IMR-90 (cell line): Measurements from ENCODE around the gene SCN4A.
A peak's percentile ranks its signal among the peaks of the same experiment; 100 is the strongest.

Experiments used
- FOS ChIP-seq: fragments of 150-350 bp; IDR thresholded peaks from 2 replicates; pipeline ENCODE4 v1.6.1; 2016; ENCODE audit warnings: low read depth, low read length
- MAFK ChIP-seq: IDR thresholded peaks from 2 replicates; pipeline ENCODE4 v1.6.1; 2012; ENCODE audit warnings: low read depth, low read length, improper control_type of control experiment
- RFX5 ChIP-seq: IDR thresholded peaks from 2 replicates; pipeline ENCODE4 v1.8.0; 2012; ENCODE audit warnings: low read depth, mild to moderate bottlenecking, low read length, moderate library complexity
- TF ChIP-seq, protein P1 (sequence below): conservative IDR thresholded peaks from 2 replicates; pipeline ENCODE4 v1.5.1; 2012; ENCODE audit warnings: mild to moderate bottlenecking, low read depth, low read length, improper control_type of control experiment

DNA sequence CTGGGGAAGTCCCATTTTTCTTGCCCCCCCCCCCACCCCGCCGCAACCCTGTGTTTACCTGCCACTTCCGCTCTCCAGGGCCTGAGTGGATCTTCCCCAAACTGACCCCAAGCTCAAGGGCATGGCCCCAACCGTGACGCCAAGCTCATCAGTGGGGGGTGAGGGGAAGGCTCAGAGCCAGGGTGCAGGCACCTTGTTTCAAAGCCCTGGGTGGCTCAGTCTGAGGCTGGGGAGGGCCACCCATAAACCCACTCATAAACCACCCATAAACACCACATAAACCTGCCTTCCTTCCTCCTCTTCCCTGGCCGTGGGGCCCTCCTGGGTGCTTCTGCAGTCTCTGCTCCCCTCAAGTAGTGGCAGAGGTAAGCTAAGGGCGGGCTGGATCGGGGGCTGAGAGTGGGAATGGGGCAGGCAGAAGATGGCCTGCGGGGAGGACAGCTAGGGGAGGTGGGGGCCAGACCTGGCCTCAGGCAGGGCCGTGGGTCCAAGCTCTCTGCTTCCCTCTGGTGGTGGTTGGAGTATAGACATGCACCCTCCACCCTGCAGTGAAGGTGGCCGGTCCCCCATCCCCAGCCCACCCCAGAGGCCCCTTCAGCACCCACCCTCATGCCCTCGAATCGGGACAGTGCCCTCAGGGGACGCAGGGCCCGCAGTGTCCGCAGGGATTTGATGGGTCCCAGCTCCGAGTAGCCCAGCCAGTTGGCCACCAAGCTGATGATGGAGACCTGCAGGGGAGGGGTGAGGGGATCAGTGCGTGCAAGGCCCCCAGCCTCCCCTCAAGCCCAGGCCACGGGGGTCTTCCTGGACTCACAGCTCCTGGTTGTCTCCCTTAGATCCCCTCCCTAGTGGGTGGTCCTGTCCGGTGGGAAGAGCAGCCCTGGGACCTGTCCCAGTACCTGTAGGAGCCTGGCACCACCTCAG is 26.0 kb downstream of the SCN4A start:
- TF ChIP-seq, protein P1, sequence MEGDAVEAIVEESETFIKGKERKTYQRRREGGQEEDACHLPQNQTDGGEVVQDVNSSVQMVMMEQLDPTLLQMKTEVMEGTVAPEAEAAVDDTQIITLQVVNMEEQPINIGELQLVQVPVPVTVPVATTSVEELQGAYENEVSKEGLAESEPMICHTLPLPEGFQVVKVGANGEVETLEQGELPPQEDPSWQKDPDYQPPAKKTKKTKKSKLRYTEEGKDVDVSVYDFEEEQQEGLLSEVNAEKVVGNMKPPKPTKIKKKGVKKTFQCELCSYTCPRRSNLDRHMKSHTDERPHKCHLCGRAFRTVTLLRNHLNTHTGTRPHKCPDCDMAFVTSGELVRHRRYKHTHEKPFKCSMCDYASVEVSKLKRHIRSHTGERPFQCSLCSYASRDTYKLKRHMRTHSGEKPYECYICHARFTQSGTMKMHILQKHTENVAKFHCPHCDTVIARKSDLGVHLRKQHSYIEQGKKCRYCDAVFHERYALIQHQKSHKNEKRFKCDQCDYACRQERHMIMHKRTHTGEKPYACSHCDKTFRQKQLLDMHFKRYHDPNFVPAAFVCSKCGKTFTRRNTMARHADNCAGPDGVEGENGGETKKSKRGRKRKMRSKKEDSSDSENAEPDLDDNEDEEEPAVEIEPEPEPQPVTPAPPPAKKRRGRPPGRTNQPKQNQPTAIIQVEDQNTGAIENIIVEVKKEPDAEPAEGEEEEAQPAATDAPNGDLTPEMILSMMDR = peak; percentile 61
- TF ChIP-seq RFX5 = no peak
- no peak for TF ChIP-seq MAFK
- TF ChIP-seq FOS = no peak
